Retinal pigment epithelial cell (primary cell): ENCODE data around the gene TMEM232.

Experiments used
- DNase-seq: peaks from one replicate; pipeline ENCODE4 v3.0.0-alpha.2; 2010; ENCODE audit warnings: low read depth
- H3K4me3 ChIP-seq: 2 replicates; pipeline ENCODE4 v1.5.1; 2011; ENCODE audit warnings: mild to moderate bottlenecking, low read length, control low read depth, moderate library complexity
- TF ChIP-seq, protein P1 (sequence below): conservative IDR thresholded peaks from 2 replicates; pipeline ENCODE4 v1.5.1; 2011; ENCODE audit warnings: low read depth, low read length, control low read depth, inconsistent platforms

Gene TMEM232

DNA sequence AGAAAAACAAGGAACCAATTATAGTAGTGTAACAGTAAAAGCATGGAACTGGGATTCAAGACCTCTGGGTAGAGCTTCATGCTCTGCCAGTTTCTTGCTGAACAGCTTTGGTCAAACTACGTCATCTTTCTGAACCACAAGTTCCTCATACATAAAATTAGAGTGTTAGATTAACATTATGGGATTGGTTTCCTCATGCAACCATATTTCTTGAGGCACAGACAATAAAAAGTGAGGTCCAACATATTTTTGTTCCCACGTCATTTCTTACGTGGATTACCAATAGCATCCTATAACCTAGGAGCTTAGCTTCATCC lies 354.8 kb downstream of the TMEM232 start:
- DNase-seq, result no peak
- TF ChIP-seq, protein P1, sequence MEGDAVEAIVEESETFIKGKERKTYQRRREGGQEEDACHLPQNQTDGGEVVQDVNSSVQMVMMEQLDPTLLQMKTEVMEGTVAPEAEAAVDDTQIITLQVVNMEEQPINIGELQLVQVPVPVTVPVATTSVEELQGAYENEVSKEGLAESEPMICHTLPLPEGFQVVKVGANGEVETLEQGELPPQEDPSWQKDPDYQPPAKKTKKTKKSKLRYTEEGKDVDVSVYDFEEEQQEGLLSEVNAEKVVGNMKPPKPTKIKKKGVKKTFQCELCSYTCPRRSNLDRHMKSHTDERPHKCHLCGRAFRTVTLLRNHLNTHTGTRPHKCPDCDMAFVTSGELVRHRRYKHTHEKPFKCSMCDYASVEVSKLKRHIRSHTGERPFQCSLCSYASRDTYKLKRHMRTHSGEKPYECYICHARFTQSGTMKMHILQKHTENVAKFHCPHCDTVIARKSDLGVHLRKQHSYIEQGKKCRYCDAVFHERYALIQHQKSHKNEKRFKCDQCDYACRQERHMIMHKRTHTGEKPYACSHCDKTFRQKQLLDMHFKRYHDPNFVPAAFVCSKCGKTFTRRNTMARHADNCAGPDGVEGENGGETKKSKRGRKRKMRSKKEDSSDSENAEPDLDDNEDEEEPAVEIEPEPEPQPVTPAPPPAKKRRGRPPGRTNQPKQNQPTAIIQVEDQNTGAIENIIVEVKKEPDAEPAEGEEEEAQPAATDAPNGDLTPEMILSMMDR, result no peak
- H3K4me3 ChIP-seq, result no peak overlapping the region

DNA sequence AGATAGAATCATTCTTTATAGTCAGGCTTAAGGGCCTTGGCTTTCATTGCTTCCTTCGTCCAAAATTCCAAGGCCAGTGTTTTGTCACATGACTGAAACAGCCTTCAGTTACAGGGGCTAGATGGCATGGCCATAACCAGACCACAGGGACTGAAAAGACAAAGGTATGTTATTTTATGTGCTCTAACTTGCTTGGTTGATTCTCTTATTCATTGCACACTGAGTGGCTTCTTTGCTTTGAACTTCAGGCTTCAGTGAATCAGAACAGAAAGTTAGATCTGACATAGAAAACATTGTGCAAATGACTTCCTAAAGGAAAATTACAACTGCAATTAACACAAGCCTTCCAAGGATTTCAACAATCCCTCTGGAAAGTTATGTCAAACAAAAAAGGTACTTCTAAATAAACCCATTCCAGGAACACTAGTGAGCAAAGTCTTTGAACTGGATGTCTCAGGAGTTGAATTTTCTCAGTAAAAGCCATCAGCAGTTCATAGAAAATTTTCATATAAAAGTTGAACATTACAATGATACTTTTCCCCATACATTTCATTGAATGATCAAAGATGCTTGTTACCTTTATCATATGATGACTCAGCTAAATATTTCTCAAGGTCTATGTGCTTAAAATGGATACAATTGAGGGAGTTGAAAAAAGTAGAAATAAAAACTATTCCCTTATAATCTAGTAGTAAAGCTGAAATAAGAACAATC lies 355.3 kb downstream of the TMEM232 start:
- TF ChIP-seq, protein P1, result no peak
- no peak overlapping the region for H3K4me3 ChIP-seq
- no peak for DNase-seq
